Measurements from ENCODE around the gene STXBP4. TPM values are rescaled to one million over a fixed set of nuclear protein-coding genes. Genes with fewer than 3 reads are reported as not detected.

The STXBP4 gene
- total RNA-seq, 4 donors from 2014 or later, result 15.4 to 22.6 (median 19.8) TPM

DNA sequence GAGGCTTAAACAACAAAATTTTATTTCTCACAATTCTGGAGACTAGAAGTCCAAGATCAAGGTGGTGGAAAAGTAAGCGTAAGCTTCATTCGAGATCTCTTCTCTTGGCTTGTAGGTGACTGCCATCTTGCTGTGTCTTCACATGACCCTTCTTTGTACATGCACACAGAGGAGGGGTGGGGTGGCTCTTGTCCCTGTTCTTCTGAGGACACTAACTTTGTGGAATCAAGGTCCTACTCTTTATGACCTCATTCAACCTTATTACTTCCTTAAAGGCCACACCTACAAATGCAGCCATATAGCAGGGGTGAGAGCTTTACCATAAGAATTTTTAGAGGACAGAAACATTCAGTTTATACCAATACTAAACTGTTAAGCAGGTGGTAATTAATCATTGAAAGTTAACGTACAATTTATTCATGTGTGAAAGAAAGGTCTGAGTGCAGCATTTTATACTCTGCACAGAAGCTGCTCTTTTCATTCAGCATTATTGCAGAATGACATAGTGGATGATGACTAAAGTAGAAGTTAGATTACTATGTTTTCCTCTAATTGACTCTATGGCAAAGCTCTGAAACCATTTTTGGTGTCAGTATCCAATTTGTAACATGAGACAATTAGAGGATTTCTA is 156.3 kb downstream of the STXBP4 start:
- no peaks in the 10 kb centered on the region for H3K4me1 ChIP-seq
- H3K27ac ChIP-seq (replicated peaks in 1 of 4), result no peak overlapping the region
- DNase-seq (ENCODE audit: extremely low spot score), result no peak
- no peaks in the 10 kb centered on the region for H3K9me3 ChIP-seq
- H3K4me3 ChIP-seq, result no peak overlapping the region
- no peak for TF ChIP-seq POLR2A (IDR thresholded peaks at IDR 0.05; ENCODE audit: low read depth)
- no peak for TF ChIP-seq EP300 (IDR thresholded peaks at IDR 0.05)
- TF ChIP-seq POLR2AphosphoS5 (IDR thresholded peaks at IDR 0.05), result no peak
- TF ChIP-seq, protein P1, sequence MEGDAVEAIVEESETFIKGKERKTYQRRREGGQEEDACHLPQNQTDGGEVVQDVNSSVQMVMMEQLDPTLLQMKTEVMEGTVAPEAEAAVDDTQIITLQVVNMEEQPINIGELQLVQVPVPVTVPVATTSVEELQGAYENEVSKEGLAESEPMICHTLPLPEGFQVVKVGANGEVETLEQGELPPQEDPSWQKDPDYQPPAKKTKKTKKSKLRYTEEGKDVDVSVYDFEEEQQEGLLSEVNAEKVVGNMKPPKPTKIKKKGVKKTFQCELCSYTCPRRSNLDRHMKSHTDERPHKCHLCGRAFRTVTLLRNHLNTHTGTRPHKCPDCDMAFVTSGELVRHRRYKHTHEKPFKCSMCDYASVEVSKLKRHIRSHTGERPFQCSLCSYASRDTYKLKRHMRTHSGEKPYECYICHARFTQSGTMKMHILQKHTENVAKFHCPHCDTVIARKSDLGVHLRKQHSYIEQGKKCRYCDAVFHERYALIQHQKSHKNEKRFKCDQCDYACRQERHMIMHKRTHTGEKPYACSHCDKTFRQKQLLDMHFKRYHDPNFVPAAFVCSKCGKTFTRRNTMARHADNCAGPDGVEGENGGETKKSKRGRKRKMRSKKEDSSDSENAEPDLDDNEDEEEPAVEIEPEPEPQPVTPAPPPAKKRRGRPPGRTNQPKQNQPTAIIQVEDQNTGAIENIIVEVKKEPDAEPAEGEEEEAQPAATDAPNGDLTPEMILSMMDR (IDR thresholded peaks at IDR 0.05), result no peak
- 86% methylated on average over 3 of the region's 3 CpGs for WGBS
- intact Hi-C loops (cut with DNase I), result no loop called here
- H3K36me3 ChIP-seq, result no peaks in the 10 kb centered on the region
- H3K27me3 ChIP-seq, result no peaks in the 10 kb centered on the region

DNA sequence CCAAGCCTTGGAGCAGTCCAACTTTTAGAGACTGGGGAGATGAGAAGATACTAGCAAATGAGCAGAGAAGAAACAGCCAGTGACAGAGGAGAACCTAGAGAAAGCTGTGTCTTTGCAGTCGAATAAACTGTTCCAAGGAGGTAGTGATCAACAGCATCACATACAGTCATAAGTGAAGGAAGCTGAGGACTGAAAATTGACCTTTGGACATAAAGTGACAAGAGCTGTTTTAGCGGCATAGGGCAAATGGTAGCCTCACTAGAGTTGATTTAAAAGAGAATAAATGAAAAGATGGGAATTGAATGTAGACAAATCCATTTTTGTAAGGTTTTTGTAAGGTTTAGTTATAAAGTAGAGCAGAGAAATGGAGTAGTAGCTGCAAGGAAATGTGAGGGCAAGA is 165.0 kb downstream of the STXBP4 start:
- no peak for DNase-seq (ENCODE audit: extremely low spot score)
- no peaks in the 10 kb centered on the region for H3K36me3 ChIP-seq
- intact Hi-C loops (cut with DNase I), result no loop called here
- TF ChIP-seq, protein P1 (IDR thresholded peaks at IDR 0.05), result no peak
- H3K4me3 ChIP-seq, result no peak overlapping the region
- no peak overlapping the region for H3K27ac ChIP-seq (replicated peaks in 1 of 4)
- H3K27me3 ChIP-seq, result no peaks in the 10 kb centered on the region
- WGBS, result 99% methylated on average over 2 of the region's 2 CpGs
- no peaks in the 10 kb centered on the region for H3K9me3 ChIP-seq
- H3K4me1 ChIP-seq, result no peaks in the 10 kb centered on the region

- WGBS, result 88% methylated on average over 1 of the region's 1 CpG
- Histone ChIP-seq H3K4me3 (no peak overlapping the region), H3K9me3 (no peaks in the 10 kb centered on the region), H3K27ac (replicated peaks in 1 of 4) (no peak overlapping the region), H3K4me1 (no peaks in the 10 kb centered on the region), H3K27me3 (no peaks in the 10 kb centered on the region), H3K36me3 (no peaks in the 10 kb centered on the region)
- TF ChIP-seq EP300 (IDR thresholded peaks at IDR 0.05) (no peak), POLR2A (IDR thresholded peaks at IDR 0.05; ENCODE audit: low read depth) (no peak), POLR2AphosphoS5 (IDR thresholded peaks at IDR 0.05) (no peak)
- TF ChIP-seq, protein P1 (IDR thresholded peaks at IDR 0.05), result no peak
- no peak for DNase-seq (ENCODE audit: extremely low spot score)
- intact Hi-C loops (cut with DNase I), result no loop called here
Measured at GRCh38 chr17:55134486-55135157, 166.1 kb downstream of the STXBP4 start.

- H3K4me3 ChIP-seq, result no peak overlapping the region
- no peaks in the 10 kb centered on the region for H3K9me3 ChIP-seq
- H3K36me3 ChIP-seq, result no peaks in the 10 kb centered on the region
- H3K4me1 ChIP-seq, result peaks cover 0 to 9% (median 6%) of the 10 kb centered on the region in 4 donors
- H3K27me3 ChIP-seq, result no peaks in the 10 kb centered on the region
- TF ChIP-seq, protein P1 (IDR thresholded peaks at IDR 0.05), result no peak
- TF ChIP-seq EP300 (IDR thresholded peaks at IDR 0.05), result no peak
- H3K27ac ChIP-seq (replicated peaks in 1 of 4), result no peak overlapping the region
- intact Hi-C loops (cut with DNase I), result no loop called here
- no peak for DNase-seq (ENCODE audit: extremely low spot score)
Measured at GRCh38 chr17:55140809-55141208, 172.2 kb downstream of the STXBP4 start.

DNA sequence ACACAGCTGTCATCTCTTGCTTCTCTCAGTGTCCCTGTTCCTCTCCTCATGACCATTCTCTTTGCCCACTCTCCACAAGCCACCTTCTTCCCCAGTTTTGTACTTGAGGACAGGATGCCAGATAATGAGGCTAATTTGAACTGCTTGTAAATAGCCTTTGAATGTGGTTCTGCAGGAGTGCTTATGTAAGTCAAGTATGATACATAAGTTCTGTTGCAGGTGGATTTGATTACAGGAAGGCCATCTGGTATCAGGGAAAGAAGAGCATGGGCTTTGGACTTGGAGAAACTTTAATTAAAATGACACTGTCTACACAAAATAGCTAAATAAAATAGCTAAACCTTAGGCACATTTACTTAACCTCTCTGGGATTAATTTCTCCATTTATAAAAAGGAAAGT is 176.0 kb downstream of the STXBP4 start:
- intact Hi-C loops (cut with DNase I), result no loop called here
- TF ChIP-seq EP300 (IDR thresholded peaks at IDR 0.05) (no peak), POLR2A (IDR thresholded peaks at IDR 0.05; ENCODE audit: low read depth) (no peak), POLR2AphosphoS5 (IDR thresholded peaks at IDR 0.05) (no peak)
- TF ChIP-seq, protein P1 (IDR thresholded peaks at IDR 0.05), result no peak
- no peaks in the 10 kb centered on the region for H3K27me3 ChIP-seq
- H3K4me3 ChIP-seq, result no peak overlapping the region
- H3K9me3 ChIP-seq, result no peaks in the 10 kb centered on the region
- DNase-seq (ENCODE audit: extremely low spot score), result no peak
- H3K4me1 ChIP-seq, result peaks cover 0 to 9% (median 6%) of the 10 kb centered on the region in 4 donors
- H3K27ac ChIP-seq (replicated peaks in 1 of 4), result no peak overlapping the region
- no peaks in the 10 kb centered on the region for H3K36me3 ChIP-seq
